Hepatocyte (in vitro differentiated cells): ENCODE results near the gene HTN3. TPM values are rescaled to one million over a fixed set of nuclear protein-coding genes. Genes with fewer than 3 reads are reported as not detected.

Experiments
- polyA plus RNA-seq: library from polyadenylated mRNA; unstranded; fragments of >200 nt; fragmentation: Nextera tagmentation; extraction: Ambion mirVana; gene quantifications from 2 replicates; pipeline ENCODE4 v1.2.1, GENCODE V29; 2016
- total RNA-seq: library from RNA; depleted of rRNA; stranded (reverse); fragments of >200 nt; gene quantifications from 2 replicates; pipeline ENCODE4 v1.2.3, GENCODE V29; 2014

HTN3 gene
- total and polyA plus RNA-seq, 2 experiments from 2014 or later, result not detected

Other genes with a start within 250 kb of the HTN3 start
- 69.8 and 72.5 TPM in 2 replicates for gene SULT1E1, start 168.3 kb upstream of the HTN3 start, total RNA-seq
- 30.8 and 42.1 TPM in 2 replicates for gene SULT1E1, start 168.3 kb upstream of the HTN3 start, polyA plus RNA-seq
- not detected in 2 replicates for gene CSN1S1, start 97.4 kb upstream of the HTN3 start, total RNA-seq
- gene CSN1S1, start 97.4 kb upstream of the HTN3 start, polyA plus RNA-seq, result not detected in 2 replicates
- not detected in 2 replicates for gene CSN2, start 62.7 kb upstream of the HTN3 start, total RNA-seq
- not detected in 2 replicates for gene CSN2, start 62.7 kb upstream of the HTN3 start, polyA plus RNA-seq
- gene STATH, start 32.5 kb upstream of the HTN3 start, total RNA-seq, result not detected in 2 replicates
- not detected in 2 replicates for gene STATH, start 32.5 kb upstream of the HTN3 start, polyA plus RNA-seq
- not detected in 2 replicates for gene HTN1, start 22.0 kb downstream of the HTN3 start, total RNA-seq
- not detected in 2 replicates for gene HTN1, start 22.0 kb downstream of the HTN3 start, polyA plus RNA-seq
- not detected in 2 replicates for gene PRR27, start 125.8 kb downstream of the HTN3 start, total RNA-seq
- 0.48 TPM in 1 of 2 replicates, not detected in the other for gene PRR27, start 125.8 kb downstream of the HTN3 start, polyA plus RNA-seq
- 1.2 and 5.3 TPM in 2 replicates for gene ODAM, start 167.3 kb downstream of the HTN3 start, total RNA-seq
- 3.8 and 5.3 TPM in 2 replicates for gene ODAM, start 167.3 kb downstream of the HTN3 start, polyA plus RNA-seq
- gene FDCSP, start 197.7 kb downstream of the HTN3 start, total RNA-seq, result not detected in 2 replicates
- gene FDCSP, start 197.7 kb downstream of the HTN3 start, polyA plus RNA-seq, result not detected in 2 replicates
- not detected in 2 replicates for gene CSN3, start 214.1 kb downstream of the HTN3 start, total RNA-seq
- 1.3 TPM in 1 of 2 replicates, not detected in the other for gene CSN3, start 214.1 kb downstream of the HTN3 start, polyA plus RNA-seq